Cardiac muscle cell (in vitro differentiated cells and primary cell): ENCODE results near the gene BFSP2. TPM values are rescaled to one million over a fixed set of nuclear protein-coding genes. Genes with fewer than 3 reads are reported as not detected.

ENCODE experiments used
- DNase-seq, 2 donors: peaks; one replicate each; pipeline versions ENCODE4 v3.0.0 to v3.0.0-alpha.2; 2010 to 2017; ENCODE audit warnings: low read depth in 1 of 2, low spot score in 1 of 2
- H3K27ac ChIP-seq: fragments of 200-600 bp; sonication (generic); 2 replicates; pipeline ENCODE4 v1.5.1; 2016
- H3K27me3 ChIP-seq: fragments of 200-600 bp; sonication (generic); 2 replicates; pipeline ENCODE4 v1.6.0; 2016; ENCODE audit warnings: control low read depth
- H3K36me3 ChIP-seq: fragments of 200-600 bp; sonication (generic); 2 replicates; pipeline ENCODE4 v1.5.1; 2016; ENCODE audit warnings: control low read depth
- H3K4me1 ChIP-seq: fragments of 200-600 bp; sonication (generic); 2 replicates; pipeline ENCODE4 v1.8.1; 2017; ENCODE audit warnings: low read depth, mild to moderate bottlenecking, mixed run types
- H3K4me3 ChIP-seq: fragments of 200-600 bp; sonication (generic); 2 replicates; pipeline ENCODE4 v1.5.1; 2016; ENCODE audit warnings: mild to moderate bottlenecking
- H3K9me3 ChIP-seq: fragments of 200-600 bp; sonication (generic); 2 replicates; pipeline ENCODE4 v1.5.1; 2017; ENCODE audit warnings: low read depth, mild to moderate bottlenecking, control low read depth
- polyA plus RNA-seq: library from polyadenylated mRNA; unstranded; fragments of >200 nt; fragmentation: Nextera tagmentation; extraction: Ambion mirVana; gene quantifications from 2 replicates; pipeline ENCODE4 v1.2.1, GENCODE V29; 2016
- total RNA-seq: library from RNA; depleted of rRNA; stranded (reverse); fragments of >200 nt; gene quantifications from 2 replicates; pipeline ENCODE4 v1.2.3, GENCODE V29; 2016
- TF ChIP-seq, protein P1 (sequence below): IDR thresholded peaks from 2 replicates; pipeline ENCODE4 v1.5.1; 2012; ENCODE audit warnings: low read depth, mild to moderate bottlenecking, low read length

The BFSP2 gene
- total and polyA plus RNA-seq, 2 experiments from 2014 or later: not detected

- Histone ChIP-seq H3K4me3 (no peak overlapping the region), H3K27me3 (no peaks in the 10 kb centered on the region), H3K36me3 (no peaks in the 10 kb centered on the region), H3K27ac (no peak overlapping the region), H3K9me3 (no peaks in the 10 kb centered on the region), H3K4me1 (no peaks in the 10 kb centered on the region)
- no peak for DNase-seq
- TF ChIP-seq, protein P1, sequence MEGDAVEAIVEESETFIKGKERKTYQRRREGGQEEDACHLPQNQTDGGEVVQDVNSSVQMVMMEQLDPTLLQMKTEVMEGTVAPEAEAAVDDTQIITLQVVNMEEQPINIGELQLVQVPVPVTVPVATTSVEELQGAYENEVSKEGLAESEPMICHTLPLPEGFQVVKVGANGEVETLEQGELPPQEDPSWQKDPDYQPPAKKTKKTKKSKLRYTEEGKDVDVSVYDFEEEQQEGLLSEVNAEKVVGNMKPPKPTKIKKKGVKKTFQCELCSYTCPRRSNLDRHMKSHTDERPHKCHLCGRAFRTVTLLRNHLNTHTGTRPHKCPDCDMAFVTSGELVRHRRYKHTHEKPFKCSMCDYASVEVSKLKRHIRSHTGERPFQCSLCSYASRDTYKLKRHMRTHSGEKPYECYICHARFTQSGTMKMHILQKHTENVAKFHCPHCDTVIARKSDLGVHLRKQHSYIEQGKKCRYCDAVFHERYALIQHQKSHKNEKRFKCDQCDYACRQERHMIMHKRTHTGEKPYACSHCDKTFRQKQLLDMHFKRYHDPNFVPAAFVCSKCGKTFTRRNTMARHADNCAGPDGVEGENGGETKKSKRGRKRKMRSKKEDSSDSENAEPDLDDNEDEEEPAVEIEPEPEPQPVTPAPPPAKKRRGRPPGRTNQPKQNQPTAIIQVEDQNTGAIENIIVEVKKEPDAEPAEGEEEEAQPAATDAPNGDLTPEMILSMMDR: no peak
These were observed 52.9 kb downstream of the BFSP2 start for GRCh38 chr3:133452641-133453319.

DNA sequence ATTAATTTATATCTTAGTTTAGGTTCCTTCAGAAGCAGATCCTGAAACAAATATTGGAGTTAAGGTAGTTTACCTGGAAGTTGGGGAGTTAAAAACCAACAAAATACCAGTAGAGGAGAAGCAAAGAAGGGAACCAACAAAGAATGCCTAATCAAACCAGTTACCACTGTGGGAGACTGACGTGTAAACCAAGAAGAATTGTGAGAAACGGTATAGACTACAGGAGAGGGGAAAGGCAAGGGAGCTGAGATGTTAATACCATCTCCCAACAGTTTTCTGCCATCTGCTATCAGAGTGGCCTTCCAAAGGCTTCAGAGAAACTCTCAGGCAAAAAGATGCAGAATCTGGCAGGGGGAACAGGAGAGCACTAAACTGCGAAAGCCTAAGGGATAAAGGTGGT is 53.5 kb downstream of the BFSP2 start:
- Histone ChIP-seq H3K9me3 (no peaks in the 10 kb centered on the region), H3K4me3 (no peak overlapping the region), H3K27ac (no peak overlapping the region), H3K36me3 (no peaks in the 10 kb centered on the region), H3K27me3 (no peaks in the 10 kb centered on the region), H3K4me1 (no peaks in the 10 kb centered on the region)
- DNase-seq: no peak
- TF ChIP-seq, protein P1: no peak

- Histone ChIP-seq H3K4me3 (no peak overlapping the region), H3K27me3 (no peaks in the 10 kb centered on the region), H3K4me1 (no peaks in the 10 kb centered on the region), H3K27ac (no peak overlapping the region), H3K36me3 (no peaks in the 10 kb centered on the region), H3K9me3 (no peaks in the 10 kb centered on the region)
- TF ChIP-seq, protein P1: no peak
- no peak for DNase-seq
These were observed 55.4 kb downstream of the BFSP2 start for GRCh38 chr3:133455281-133455680.

DNA sequence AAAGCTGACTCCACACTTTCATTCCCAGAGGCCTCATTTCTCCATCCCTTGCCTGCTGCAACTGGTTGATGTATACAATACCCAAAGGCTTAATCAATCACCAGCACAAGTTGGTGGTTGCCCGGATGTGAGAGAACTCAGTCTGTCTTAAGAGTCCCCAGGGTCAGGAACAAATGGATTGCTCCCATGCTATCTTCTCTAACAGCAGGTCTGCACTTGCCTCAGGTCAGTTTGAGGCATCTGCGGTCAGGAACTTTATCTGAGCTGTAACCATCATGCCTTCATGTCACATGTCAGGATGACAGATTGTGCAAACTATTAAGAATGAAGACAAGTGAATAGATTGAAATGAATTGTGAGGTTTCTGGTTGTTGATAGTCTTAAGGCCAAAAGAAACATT is 56.1 kb downstream of the BFSP2 start:
- Histone ChIP-seq H3K27me3 (no peaks in the 10 kb centered on the region), H3K9me3 (no peaks in the 10 kb centered on the region), H3K36me3 (no peaks in the 10 kb centered on the region), H3K4me3 (no peak overlapping the region), H3K27ac (no peak overlapping the region), H3K4me1 (no peaks in the 10 kb centered on the region)
- TF ChIP-seq, protein P1: no peak
- DNase-seq: no peak

DNA sequence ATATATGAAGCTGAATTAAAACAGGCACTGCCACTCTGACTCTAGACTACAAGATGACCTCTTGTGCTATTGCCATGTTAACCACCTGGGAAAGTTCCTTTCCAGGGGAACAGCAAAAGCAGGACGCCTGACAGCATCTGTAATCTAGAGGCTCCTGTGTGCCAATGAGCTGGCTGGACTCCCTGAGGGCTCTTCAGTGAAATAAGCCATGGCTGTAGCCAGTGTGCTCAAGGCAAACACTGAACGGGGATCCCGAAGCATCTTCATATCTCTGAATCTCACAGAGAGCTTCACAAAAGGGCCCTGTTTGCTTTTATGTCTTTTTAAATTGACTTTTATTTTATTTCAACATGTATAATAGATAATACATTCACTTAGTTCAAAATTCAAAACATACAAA is 57.2 kb downstream of the BFSP2 start:
- TF ChIP-seq, protein P1: no peak
- Histone ChIP-seq H3K4me3 (no peak overlapping the region), H3K4me1 (no peaks in the 10 kb centered on the region), H3K27me3 (no peaks in the 10 kb centered on the region), H3K9me3 (no peaks in the 10 kb centered on the region), H3K36me3 (no peaks in the 10 kb centered on the region), H3K27ac (no peak overlapping the region)
- DNase-seq: no peak
